Measurements from ENCODE around the gene NEO1. TPM values are rescaled to one million over a fixed set of nuclear protein-coding genes. Genes with fewer than 3 reads are reported as not detected.

The NEO1 gene
- total RNA-seq, 1 experiment from 2014 or later = 41.8 TPM

GRCh38 chr15:73120269-73120668 lies 68.0 kb downstream of the NEO1 start:
- Histone ChIP-seq H3K56ac (ENCODE audit: insufficient read length, low read depth, low read length) (no peak overlapping the region), H3K4me1 (ENCODE audit: insufficient read depth, low read length) (no peaks in the 10 kb centered on the region), H3K79me1 (ENCODE audit: insufficient read depth, low read depth, low read length, poor library complexity, severe bottlenecking) (no peaks in the 10 kb centered on the region), H3K79me2 (ENCODE audit: insufficient read depth, low read length) (no peaks in the 10 kb centered on the region), H2AFZ (ENCODE audit: low read length) (no peak overlapping the region), H3K27me3 (ENCODE audit: insufficient read depth, low read length) (no peaks in the 10 kb centered on the region), H2BK20ac (ENCODE audit: low read depth, low read length, poor library complexity, severe bottlenecking) (no peak overlapping the region), H3K9me3 (ENCODE audit: control insufficient read depth, low read depth, low read length) (no peaks in the 10 kb centered on the region), H3K23ac (ENCODE audit: insufficient read length, low read depth, low read length) (no peak overlapping the region), H3T11ph (ENCODE audit: low read length) (no peak overlapping the region), H2BK15ac (ENCODE audit: low read depth, low read length) (no peak overlapping the region), H3K23me2 (ENCODE audit: insufficient read length, low read depth, low read length, poor library complexity, severe bottlenecking) (no peaks in the 10 kb centered on the region), H3K18ac (ENCODE audit: insufficient read length, low read depth, low read length) (no peak overlapping the region), H2BK120ac (ENCODE audit: low read depth, low read length, poor library complexity, severe bottlenecking) (no peak overlapping the region), H3K14ac (ENCODE audit: insufficient read depth, low read length) (no peak overlapping the region), H4K5ac (ENCODE audit: insufficient read length, low read depth, low read length) (no peak overlapping the region), H3K27ac (ENCODE audit: insufficient read length, low read depth, low read length) (no peak overlapping the region), H4K20me1 (ENCODE audit: control insufficient read depth, insufficient read depth, insufficient read length) (no peaks in the 10 kb centered on the region), H4K91ac (ENCODE audit: insufficient read length, low read depth, low read length) (no peak overlapping the region), H3K4me2 (ENCODE audit: insufficient read depth, insufficient read length, low read length) (no peak overlapping the region), H3K9ac (ENCODE audit: extremely low read depth, insufficient read length, low read length) (no peak overlapping the region), H2BK5ac (ENCODE audit: insufficient read length, low read length) (no peak overlapping the region), H4K8ac (replicated peaks; ENCODE audit: insufficient read length, low read depth, low read length) (no peak overlapping the region), H3K4ac (ENCODE audit: low read depth, low read length) (no peak overlapping the region), H2AK5ac (ENCODE audit: insufficient read length, low read length) (no peak overlapping the region), H2BK12ac (ENCODE audit: insufficient read length, low read depth, low read length) (no peak overlapping the region)
- TF ChIP-seq CTCF (conservative IDR thresholded peaks at IDR 0.05) = no peak
- no peaks in the 10 kb centered on the region for H3K27me3 Mint-ChIP-seq (ENCODE audit: low read depth)
- no peak overlapping the region for H3K27ac Mint-ChIP-seq
- no peak for DNase-seq
- peaks cover 0 to 3% of the 10 kb centered on the region in 2 experiments; a peak in 2 of 4 replicates for H3K4me1 Mint-ChIP-seq
- H3K9me3 Mint-ChIP-seq = no peaks in the 10 kb centered on the region
- H3K36me3 Mint-ChIP-seq (ENCODE audit: insufficient read depth in 1 of 3, low read depth in 3 of 3) = peaks cover 0 to 12% (median 8%) of the 10 kb centered on the region in 3 experiments; a peak in 4 of 7 replicates
- no peak overlapping the region for H3K4me3 Mint-ChIP-seq

Measured in H9 (cell line).